C4-2B (cell line): ENCODE data around the gene CAPN11.

Experiments
- CTCF ChIP-seq: fragments of 450-650 bp; conservative IDR thresholded peaks from 2 replicates; pipeline ENCODE4 v1.5.1; 2017; ENCODE audit warnings: mild to moderate bottlenecking
- ZFX ChIP-seq: fragments of 450-650 bp; IDR thresholded peaks from 2 replicates; pipeline ENCODE4 v1.6.1; 2017

DNA sequence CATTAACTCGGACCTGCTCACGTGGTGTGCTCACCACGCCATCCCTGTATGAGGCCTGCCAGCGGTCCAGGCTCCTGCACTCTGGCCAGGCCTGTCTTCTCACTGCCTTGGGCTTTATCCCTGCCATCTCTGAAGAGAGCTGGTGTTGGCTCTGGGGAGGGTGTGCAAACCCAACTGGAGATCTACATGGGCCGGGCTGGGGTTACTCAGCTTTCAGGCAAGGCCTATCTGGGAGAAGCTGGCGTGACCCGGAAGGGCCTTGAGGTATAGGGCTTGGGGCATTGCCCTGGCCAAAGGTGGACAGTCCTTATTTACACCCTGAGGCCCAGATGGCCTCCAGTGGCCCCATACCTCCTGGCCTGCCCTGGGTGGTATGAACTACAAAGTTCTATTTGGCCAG lies 69.8 kb downstream of the CAPN11 start:
- TF ChIP-seq CTCF (no peak), ZFX (no peak)
